WTC11 (cell line): ENCODE data around the gene RYR3. TPM values are rescaled to one million over a fixed set of nuclear protein-coding genes. Genes with fewer than 3 reads are reported as not detected.

Experiments
- ATAC-seq: fragments of 200-7000 bp; cut with Tn5 transposase; 2 replicates; pipeline ENCODE4 v1.10.0; 2021; ENCODE audit warnings: mild to moderate bottlenecking, moderate library complexity
- CTCF ChIA-PET: fragments of 300-600 bp; sonication (Branson Sonifier 250); formaldehyde crosslinking; loops from one replicate; lab custom pipeline; 2021; ENCODE audit warnings: antibody characterized with exemption; lab: Charles Lee
- POLR2A ChIA-PET: fragments of 350-600 bp; sonication (Branson Sonifier 250); formaldehyde crosslinking; loops from one replicate; lab custom pipeline; 2021; ENCODE audit warnings: antibody characterized with exemption; lab: Charles Lee
- DNase-seq: peaks from one replicate; pipeline ENCODE4 v3.0.0; 2021; ENCODE audit warnings: low spot score
- H3K27ac Mint-ChIP-seq: 2 replicates; pipeline ENCODE4 v1.8.0; 2021; ENCODE audit warnings: mixed read lengths
- H3K27me3 Mint-ChIP-seq: 2 replicates; pipeline ENCODE4 v1.8.0; 2021; ENCODE audit warnings: low read depth, mild to moderate bottlenecking, moderate library complexity, mixed read lengths
- H3K36me3 Mint-ChIP-seq: 2 replicates; pipeline ENCODE4 v1.8.0; 2021; ENCODE audit warnings: mixed read lengths
- H3K4me1 Mint-ChIP-seq: 2 replicates; pipeline ENCODE4 v1.8.0; 2022; ENCODE audit warnings: mixed read lengths
- H3K4me3 Mint-ChIP-seq: 2 replicates; pipeline ENCODE4 v1.8.0; 2021; ENCODE audit warnings: mild to moderate bottlenecking, moderate library complexity, mixed read lengths
- H3K9me3 Mint-ChIP-seq: 2 replicates; pipeline ENCODE4 v1.8.0; 2021; ENCODE audit warnings: mixed read lengths
- ESRRA ChIP-seq: sonication (generic); formaldehyde crosslinking; IDR thresholded peaks from 2 replicates; pipeline ENCODE4 v1.8.1; 2022; ENCODE audit warnings: mild to moderate bottlenecking, missing genetic modification reagents, borderline replicate concordance
- MYBL2 ChIP-seq: sonication (generic); formaldehyde crosslinking; IDR thresholded peaks from 2 replicates; pipeline ENCODE4 v1.8.1; 2023; ENCODE audit warnings: mild to moderate bottlenecking, moderate library complexity, missing genetic modification reagents
- RELA ChIP-seq: sonication (generic); formaldehyde crosslinking; IDR thresholded peaks from 2 replicates; pipeline ENCODE4 v1.8.1; 2022; ENCODE audit warnings: missing genetic modification reagents, mild to moderate bottlenecking, borderline replicate concordance
- SMAD3 ChIP-seq: sonication (generic); formaldehyde crosslinking; IDR thresholded peaks from 2 replicates; pipeline ENCODE4 v1.8.0; 2022; ENCODE audit warnings: missing genetic modification reagents, mild to moderate bottlenecking, borderline replicate concordance
- TEAD1 ChIP-seq: sonication (generic); formaldehyde crosslinking; IDR thresholded peaks from 2 replicates; pipeline ENCODE4 v1.8.0; 2022; ENCODE audit warnings: mild to moderate bottlenecking, missing genetic modification reagents
- TP53 ChIP-seq: sonication (generic); formaldehyde crosslinking; IDR thresholded peaks from 2 replicates; pipeline ENCODE4 v1.8.1; 2023; ENCODE audit warnings: mild to moderate bottlenecking, missing genetic modification reagents
- ZBTB21 ChIP-seq: sonication (generic); formaldehyde crosslinking; IDR thresholded peaks from 2 replicates; pipeline ENCODE4 v1.8.1; 2023; ENCODE audit warnings: mild to moderate bottlenecking, missing genetic modification reagents, borderline replicate concordance
- ZNF138 ChIP-seq: sonication (generic); formaldehyde crosslinking; conservative IDR thresholded peaks from 2 replicates; pipeline ENCODE4 v1.8.1; 2022; ENCODE audit warnings: mild to moderate bottlenecking, moderate library complexity, missing genetic modification reagents
- ZNF219 ChIP-seq: sonication (generic); formaldehyde crosslinking; IDR thresholded peaks from 2 replicates; pipeline ENCODE4 v1.8.0; 2023; ENCODE audit warnings: missing genetic modification reagents, mild to moderate bottlenecking, borderline replicate concordance
- ZNF317 ChIP-seq: sonication (generic); formaldehyde crosslinking; IDR thresholded peaks from 2 replicates; pipeline ENCODE4 v1.8.1; 2023; ENCODE audit warnings: low read depth, mild to moderate bottlenecking, moderate library complexity, missing genetic modification reagents, borderline replicate concordance
- ZNF423 ChIP-seq: fragments of 250-450 bp; sonication (Bioruptor Pico); IDR thresholded peaks from 2 replicates; pipeline ENCODE4 v2.1.2; 2022; ENCODE audit warnings: mild to moderate bottlenecking, moderate library complexity
- total RNA-seq: library from RNA; stranded (reverse); gene quantifications from 3 replicates; pipeline ENCODE4 v1.2.3, GENCODE V29; 2021
- TF ChIP-seq, protein P1 (sequence below): sonication (generic); formaldehyde crosslinking; IDR thresholded peaks from 2 replicates; pipeline ENCODE4 v1.8.0; 2022; ENCODE audit warnings: mild to moderate bottlenecking, missing genetic modification reagents
- TF ChIP-seq, protein P2 (sequence below): sonication (generic); formaldehyde crosslinking; IDR thresholded peaks from 2 replicates; pipeline ENCODE4 v1.8.0; 2022; ENCODE audit warnings: mild to moderate bottlenecking, missing genetic modification reagents
- TF ChIP-seq, protein P3 (sequence below): fragments of 250-450 bp; sonication (Bioruptor Pico); IDR thresholded peaks from 2 replicates; pipeline ENCODE4 v1.9.0; 2021; ENCODE audit warnings: mild to moderate bottlenecking
- TF ChIP-seq, protein P4 (sequence below): sonication (generic); formaldehyde crosslinking; IDR thresholded peaks from 2 replicates; pipeline ENCODE4 v1.8.1; 2023; ENCODE audit warnings: mild to moderate bottlenecking, missing genetic modification reagents, borderline replicate concordance
- TF ChIP-seq, protein P5 (sequence below): sonication (generic); formaldehyde crosslinking; IDR thresholded peaks from 2 replicates; pipeline ENCODE4 v1.8.1; 2023; ENCODE audit warnings: mild to moderate bottlenecking, missing genetic modification reagents, moderate library complexity
- TF ChIP-seq, protein P6 (sequence below): fragments of 200-600 bp; IDR thresholded peaks from 2 replicates; pipeline ENCODE4 v1.8.0; 2022; ENCODE audit warnings: antibody characterized with exemption
- TF ChIP-seq, protein P7 (sequence below): sonication (generic); formaldehyde crosslinking; conservative IDR thresholded peaks from 2 replicates; pipeline ENCODE4 v1.8.1; 2022; ENCODE audit warnings: mild to moderate bottlenecking, missing genetic modification reagents

Gene RYR3
- total RNA-seq, 1 experiment from 2014 or later, result 1.4 TPM

DNA sequence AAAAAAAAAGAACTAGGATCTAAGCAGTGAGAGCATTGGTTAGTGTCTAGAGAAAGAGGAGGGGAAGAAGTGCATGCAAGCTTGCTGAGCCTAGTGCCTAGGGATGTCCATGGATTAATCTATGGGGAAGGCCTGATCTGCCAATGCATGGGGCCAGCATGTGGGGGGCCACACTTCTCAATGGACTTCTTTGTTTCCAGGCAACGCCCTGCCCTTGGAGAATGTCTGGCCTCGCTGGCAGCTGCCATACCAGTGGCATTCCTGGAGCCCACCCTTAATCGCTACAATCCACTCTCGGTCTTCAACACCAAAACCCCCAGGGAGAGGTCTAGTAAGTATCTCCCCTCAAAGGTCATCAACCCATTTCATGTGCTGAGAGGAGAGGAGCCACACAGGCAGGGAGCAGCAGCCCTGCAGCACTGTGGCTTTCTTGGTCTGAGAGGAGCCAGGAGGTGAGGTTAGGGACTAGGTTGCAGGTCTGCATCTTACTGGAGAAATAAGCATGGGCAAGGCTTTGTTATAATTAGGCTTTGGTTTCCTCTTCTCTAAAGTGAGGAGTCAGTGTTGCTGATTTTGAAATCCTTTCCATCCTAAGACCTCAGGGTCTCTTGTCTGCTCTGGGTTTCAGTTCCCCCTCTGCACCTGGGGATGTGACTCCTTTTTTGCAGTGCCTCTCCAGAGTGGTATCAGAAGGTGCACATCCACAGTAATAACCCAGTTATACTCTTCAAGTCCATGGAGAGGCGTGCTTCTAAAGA is 469.4 kb downstream of the RYR3 start:
- TF ChIP-seq ZNF423 (no peak), TEAD1 (CRISPR knock-in tag) (no peak), ZBTB21 (CRISPR knock-in tag) (no peak), TP53 (CRISPR knock-in tag) (no peak), MYBL2 (CRISPR knock-in tag) (no peak), RELA (no peak), ZNF219 (no peak), ESRRA (CRISPR knock-in tag) (no peak), ZNF138 (CRISPR knock-in tag) (no peak), ZNF317 (no peak), SMAD3 (CRISPR knock-in tag) (no peak)
- TF ChIP-seq, protein P1, sequence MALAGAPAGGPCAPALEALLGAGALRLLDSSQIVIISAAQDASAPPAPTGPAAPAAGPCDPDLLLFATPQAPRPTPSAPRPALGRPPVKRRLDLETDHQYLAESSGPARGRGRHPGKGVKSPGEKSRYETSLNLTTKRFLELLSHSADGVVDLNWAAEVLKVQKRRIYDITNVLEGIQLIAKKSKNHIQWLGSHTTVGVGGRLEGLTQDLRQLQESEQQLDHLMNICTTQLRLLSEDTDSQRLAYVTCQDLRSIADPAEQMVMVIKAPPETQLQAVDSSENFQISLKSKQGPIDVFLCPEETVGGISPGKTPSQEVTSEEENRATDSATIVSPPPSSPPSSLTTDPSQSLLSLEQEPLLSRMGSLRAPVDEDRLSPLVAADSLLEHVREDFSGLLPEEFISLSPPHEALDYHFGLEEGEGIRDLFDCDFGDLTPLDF, result no peak
- TF ChIP-seq, protein P2, sequence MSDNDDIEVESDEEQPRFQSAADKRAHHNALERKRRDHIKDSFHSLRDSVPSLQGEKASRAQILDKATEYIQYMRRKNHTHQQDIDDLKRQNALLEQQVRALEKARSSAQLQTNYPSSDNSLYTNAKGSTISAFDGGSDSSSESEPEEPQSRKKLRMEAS (CRISPR knock-in tag), result no peak
- TF ChIP-seq, protein P3, sequence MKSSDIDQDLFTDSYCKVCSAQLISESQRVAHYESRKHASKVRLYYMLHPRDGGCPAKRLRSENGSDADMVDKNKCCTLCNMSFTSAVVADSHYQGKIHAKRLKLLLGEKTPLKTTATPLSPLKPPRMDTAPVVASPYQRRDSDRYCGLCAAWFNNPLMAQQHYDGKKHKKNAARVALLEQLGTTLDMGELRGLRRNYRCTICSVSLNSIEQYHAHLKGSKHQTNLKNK (CRISPR knock-in tag), result no peak
- TF ChIP-seq, protein P4, sequence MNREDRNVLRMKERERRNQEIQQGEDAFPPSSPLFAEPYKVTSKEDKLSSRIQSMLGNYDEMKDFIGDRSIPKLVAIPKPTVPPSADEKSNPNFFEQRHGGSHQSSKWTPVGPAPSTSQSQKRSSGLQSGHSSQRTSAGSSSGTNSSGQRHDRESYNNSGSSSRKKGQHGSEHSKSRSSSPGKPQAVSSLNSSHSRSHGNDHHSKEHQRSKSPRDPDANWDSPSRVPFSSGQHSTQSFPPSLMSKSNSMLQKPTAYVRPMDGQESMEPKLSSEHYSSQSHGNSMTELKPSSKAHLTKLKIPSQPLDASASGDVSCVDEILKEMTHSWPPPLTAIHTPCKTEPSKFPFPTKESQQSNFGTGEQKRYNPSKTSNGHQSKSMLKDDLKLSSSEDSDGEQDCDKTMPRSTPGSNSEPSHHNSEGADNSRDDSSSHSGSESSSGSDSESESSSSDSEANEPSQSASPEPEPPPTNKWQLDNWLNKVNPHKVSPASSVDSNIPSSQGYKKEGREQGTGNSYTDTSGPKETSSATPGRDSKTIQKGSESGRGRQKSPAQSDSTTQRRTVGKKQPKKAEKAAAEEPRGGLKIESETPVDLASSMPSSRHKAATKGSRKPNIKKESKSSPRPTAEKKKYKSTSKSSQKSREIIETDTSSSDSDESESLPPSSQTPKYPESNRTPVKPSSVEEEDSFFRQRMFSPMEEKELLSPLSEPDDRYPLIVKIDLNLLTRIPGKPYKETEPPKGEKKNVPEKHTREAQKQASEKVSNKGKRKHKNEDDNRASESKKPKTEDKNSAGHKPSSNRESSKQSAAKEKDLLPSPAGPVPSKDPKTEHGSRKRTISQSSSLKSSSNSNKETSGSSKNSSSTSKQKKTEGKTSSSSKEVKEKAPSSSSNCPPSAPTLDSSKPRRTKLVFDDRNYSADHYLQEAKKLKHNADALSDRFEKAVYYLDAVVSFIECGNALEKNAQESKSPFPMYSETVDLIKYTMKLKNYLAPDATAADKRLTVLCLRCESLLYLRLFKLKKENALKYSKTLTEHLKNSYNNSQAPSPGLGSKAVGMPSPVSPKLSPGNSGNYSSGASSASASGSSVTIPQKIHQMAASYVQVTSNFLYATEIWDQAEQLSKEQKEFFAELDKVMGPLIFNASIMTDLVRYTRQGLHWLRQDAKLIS, result no peak
- TF ChIP-seq, protein P5, sequence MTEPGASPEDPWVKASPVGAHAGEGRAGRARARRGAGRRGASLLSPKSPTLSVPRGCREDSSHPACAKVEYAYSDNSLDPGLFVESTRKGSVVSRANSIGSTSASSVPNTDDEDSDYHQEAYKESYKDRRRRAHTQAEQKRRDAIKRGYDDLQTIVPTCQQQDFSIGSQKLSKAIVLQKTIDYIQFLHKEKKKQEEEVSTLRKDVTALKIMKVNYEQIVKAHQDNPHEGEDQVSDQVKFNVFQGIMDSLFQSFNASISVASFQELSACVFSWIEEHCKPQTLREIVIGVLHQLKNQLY, result no peak
- TF ChIP-seq, protein P6, sequence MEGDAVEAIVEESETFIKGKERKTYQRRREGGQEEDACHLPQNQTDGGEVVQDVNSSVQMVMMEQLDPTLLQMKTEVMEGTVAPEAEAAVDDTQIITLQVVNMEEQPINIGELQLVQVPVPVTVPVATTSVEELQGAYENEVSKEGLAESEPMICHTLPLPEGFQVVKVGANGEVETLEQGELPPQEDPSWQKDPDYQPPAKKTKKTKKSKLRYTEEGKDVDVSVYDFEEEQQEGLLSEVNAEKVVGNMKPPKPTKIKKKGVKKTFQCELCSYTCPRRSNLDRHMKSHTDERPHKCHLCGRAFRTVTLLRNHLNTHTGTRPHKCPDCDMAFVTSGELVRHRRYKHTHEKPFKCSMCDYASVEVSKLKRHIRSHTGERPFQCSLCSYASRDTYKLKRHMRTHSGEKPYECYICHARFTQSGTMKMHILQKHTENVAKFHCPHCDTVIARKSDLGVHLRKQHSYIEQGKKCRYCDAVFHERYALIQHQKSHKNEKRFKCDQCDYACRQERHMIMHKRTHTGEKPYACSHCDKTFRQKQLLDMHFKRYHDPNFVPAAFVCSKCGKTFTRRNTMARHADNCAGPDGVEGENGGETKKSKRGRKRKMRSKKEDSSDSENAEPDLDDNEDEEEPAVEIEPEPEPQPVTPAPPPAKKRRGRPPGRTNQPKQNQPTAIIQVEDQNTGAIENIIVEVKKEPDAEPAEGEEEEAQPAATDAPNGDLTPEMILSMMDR, result no peak
- TF ChIP-seq, protein P7, sequence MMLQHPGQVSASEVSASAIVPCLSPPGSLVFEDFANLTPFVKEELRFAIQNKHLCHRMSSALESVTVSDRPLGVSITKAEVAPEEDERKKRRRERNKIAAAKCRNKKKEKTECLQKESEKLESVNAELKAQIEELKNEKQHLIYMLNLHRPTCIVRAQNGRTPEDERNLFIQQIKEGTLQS (CRISPR knock-in tag), result no peak
- TF ChIP-seq, all 79 proteins: peak for 0
- Mint-ChIP-seq H3K4me3 (no peak overlapping the region), H3K4me1 (peaks cover 16% of the 10 kb centered on the region), H3K27me3 (no peaks in the 10 kb centered on the region), H3K9me3 (peaks cover 4% of the 10 kb centered on the region; the same call in 1 of the 2 replicates), H3K36me3 (no peaks in the 10 kb centered on the region), H3K27ac (no peak overlapping the region)
- ATAC-seq, result no peak
- no peak for DNase-seq
- CTCF ChIA-PET, result no interaction called here
- POLR2A ChIA-PET, result no interaction called here
